Esophagus (tissue), 2 donors: ENCODE results near the gene SLC35D2. TPM values are rescaled to one million over a fixed set of nuclear protein-coding genes. Genes with fewer than 3 reads are reported as not detected.

Experiments
- H3K27ac ChIP-seq, 2 donors: one replicate each; pipeline ENCODE4 v1.5.1; 2013; ENCODE audit warnings: low read depth in 2 of 2, mild to moderate bottlenecking in 2 of 2, inconsistent platforms in 1 of 2, low read length in 1 of 2, moderate library complexity in 1 of 2
- H3K27me3 ChIP-seq, 2 donors: one replicate each; pipeline ENCODE4 v1.6.1; 2013; ENCODE audit warnings: low read length in 2 of 2, control low read depth in 1 of 2, mild to moderate bottlenecking in 1 of 2; ENCODE audit not compliant: insufficient read depth in 2 of 2, control insufficient read depth in 1 of 2
- H3K36me3 ChIP-seq, 2 donors: one replicate each; pipeline ENCODE4 v1.6.1; 2013; ENCODE audit warnings: low read length in 1 of 2; ENCODE audit not compliant: control insufficient read depth in 2 of 2, insufficient read depth in 2 of 2
- H3K4me1 ChIP-seq, 2 donors: one replicate each; pipeline ENCODE4 v1.6.1; 2013; ENCODE audit warnings: low read length in 1 of 2; ENCODE audit not compliant: control insufficient read depth in 2 of 2, insufficient read depth in 2 of 2
- H3K4me3 ChIP-seq, 2 donors: one replicate each; pipeline ENCODE4 v1.5.1; 2013; ENCODE audit warnings: low read length in 2 of 2, mild to moderate bottlenecking in 2 of 2, low read depth in 1 of 2, moderate library complexity in 1 of 2
- H3K9me3 ChIP-seq, 2 donors: one replicate each; pipeline ENCODE4 v1.6.1; 2013; ENCODE audit warnings: mild to moderate bottlenecking in 2 of 2, low read depth in 1 of 2, low read length in 1 of 2, moderate library complexity in 1 of 2; ENCODE audit not compliant: control insufficient read depth in 2 of 2, insufficient read depth in 1 of 2
- WGBS, 2 donors: extraction: QIAGEN DNeasy Blood & Tissue Kit; methylation state at CpG; one replicate each; pipeline ENCODE4 v1.1.7; 2013; 5-methylcytosine and 5-hydroxymethylcytosine counted together
- polyA plus RNA-seq, 2 donors: library from polyadenylated mRNA; stranded (reverse); fragments of 200-250 nt; gene quantifications; one replicate each; pipeline ENCODE4 v1.2.3, GENCODE V29; 2013
- donor health status: healthy with polysubstance abuse.
- donor health status: Bipolar disorder and iron deficiency.

The SLC35D2 gene
- polyA plus RNA-seq = 10 to 100 TPM in 1 of 2 donors, 1 to 10 TPM in 1; 8.1 to 10.3 TPM

DNA sequence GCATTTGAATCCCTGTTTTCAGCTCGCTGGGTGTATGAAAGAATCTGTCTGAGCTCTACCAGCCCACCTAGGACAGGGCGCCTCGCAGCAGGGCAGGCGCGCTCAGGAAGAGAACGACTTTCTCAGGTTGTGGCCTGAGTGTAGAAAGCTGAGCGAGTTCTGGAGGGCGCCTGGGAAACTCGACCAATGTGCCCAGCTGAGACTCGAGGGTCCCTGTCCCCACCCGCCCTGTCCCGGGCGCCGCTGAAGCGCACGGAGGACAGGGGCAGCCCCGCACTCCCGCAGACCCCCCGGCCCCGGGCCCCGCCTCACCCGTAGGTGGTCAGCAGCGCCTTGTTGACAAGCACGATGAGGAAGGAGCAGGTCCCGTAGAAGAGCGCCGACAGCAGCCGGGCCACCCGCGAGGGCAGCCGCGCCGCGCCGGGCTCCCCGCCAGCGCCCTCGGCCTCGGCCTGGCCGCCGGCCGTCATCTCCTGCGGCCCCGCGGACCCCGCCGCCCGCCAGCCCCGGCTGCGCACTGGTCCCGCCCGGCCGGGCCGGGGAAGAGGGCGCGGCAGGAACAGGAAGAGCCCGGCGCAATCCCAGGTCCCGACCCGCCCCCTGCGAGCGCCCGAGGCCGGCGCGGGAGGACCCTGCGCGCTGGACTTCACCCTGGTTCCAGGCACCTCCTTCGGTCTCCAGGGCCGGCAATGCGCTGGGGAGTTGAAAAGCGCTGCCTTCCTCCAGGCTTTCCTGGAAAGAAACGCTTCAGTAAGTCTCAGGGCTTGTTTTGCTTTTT lies at the start of gene SLC35D2:
TSS of gene SLC35D2 (minus strand) at position 547 of the 778 bp plus-strand sequence. CDS start at position 470, 77 bp downstream.
- H3K4me1 ChIP-seq = peaks cover 2 to 5% of the 10 kb centered on the region in 2 donors
- H3K4me3 ChIP-seq = peak within 1 kb of the TSS; percentile 67 to 95
- no peaks in the 10 kb centered on the region for H3K27me3 ChIP-seq
- H3K9me3 ChIP-seq = no peaks in the 10 kb centered on the region
- H3K27ac ChIP-seq = peak within 1 kb of the TSS; percentile 87 to 90
- 1 to 2% methylated on average over 46 to 73 of the region's 73 CpGs for WGBS, 2 donors
- peaks cover 0 to 3% of the 10 kb centered on the region in 2 donors for H3K36me3 ChIP-seq

DNA sequence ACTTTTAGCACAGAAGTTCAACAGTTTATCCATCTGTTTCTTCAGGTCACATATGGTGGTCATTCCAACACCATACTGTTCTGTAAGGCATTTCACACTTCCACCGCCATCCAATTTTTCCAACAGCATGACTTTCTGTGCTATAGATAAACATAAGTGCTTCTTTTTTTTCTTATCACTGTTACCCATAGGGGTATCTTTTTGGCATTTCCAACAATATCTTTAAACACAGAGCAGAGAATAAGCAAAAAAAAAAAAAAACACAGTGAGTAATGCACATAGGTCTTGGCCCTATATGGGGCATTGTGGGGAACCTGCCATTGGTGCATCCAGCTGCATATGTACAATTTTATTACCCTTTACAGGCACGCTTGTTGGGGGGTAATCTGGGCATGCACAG lies 46.9 kb upstream of the SLC35D2 start:
- H3K36me3 ChIP-seq = no peaks in the 10 kb centered on the region
- no peaks in the 10 kb centered on the region for H3K4me1 ChIP-seq
- 91 to 94% methylated on average over 2 of the region's 2 CpGs for WGBS, 2 donors
- H3K27me3 ChIP-seq = no peaks in the 10 kb centered on the region
- no peak overlapping the region for H3K27ac ChIP-seq
- H3K4me3 ChIP-seq = no peak overlapping the region
- no peaks in the 10 kb centered on the region for H3K9me3 ChIP-seq

DNA sequence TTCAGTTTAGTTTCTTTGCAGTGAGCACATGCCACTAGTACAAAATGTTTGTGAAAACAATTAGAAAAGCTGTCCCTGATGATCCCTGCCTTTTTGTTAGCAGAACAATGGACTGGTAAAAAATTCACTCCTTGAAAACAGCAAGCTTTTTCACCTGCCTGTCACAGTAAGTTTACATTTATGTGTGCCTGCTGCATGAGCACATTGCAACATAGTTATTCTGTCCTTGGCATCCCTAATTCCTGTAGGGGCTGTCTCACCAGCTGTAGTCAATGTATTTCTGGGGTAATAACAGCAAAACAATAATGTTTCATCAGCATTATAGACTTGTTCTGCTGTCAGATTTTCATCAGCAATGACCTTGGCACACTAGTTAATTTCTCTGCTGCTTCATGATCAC lies 46.2 kb upstream of the SLC35D2 start:
- no peaks in the 10 kb centered on the region for H3K9me3 ChIP-seq
- H3K4me3 ChIP-seq = no peak overlapping the region
- no peak overlapping the region for H3K27ac ChIP-seq
- no peaks in the 10 kb centered on the region for H3K27me3 ChIP-seq
- H3K36me3 ChIP-seq = no peaks in the 10 kb centered on the region
- no peaks in the 10 kb centered on the region for H3K4me1 ChIP-seq

DNA sequence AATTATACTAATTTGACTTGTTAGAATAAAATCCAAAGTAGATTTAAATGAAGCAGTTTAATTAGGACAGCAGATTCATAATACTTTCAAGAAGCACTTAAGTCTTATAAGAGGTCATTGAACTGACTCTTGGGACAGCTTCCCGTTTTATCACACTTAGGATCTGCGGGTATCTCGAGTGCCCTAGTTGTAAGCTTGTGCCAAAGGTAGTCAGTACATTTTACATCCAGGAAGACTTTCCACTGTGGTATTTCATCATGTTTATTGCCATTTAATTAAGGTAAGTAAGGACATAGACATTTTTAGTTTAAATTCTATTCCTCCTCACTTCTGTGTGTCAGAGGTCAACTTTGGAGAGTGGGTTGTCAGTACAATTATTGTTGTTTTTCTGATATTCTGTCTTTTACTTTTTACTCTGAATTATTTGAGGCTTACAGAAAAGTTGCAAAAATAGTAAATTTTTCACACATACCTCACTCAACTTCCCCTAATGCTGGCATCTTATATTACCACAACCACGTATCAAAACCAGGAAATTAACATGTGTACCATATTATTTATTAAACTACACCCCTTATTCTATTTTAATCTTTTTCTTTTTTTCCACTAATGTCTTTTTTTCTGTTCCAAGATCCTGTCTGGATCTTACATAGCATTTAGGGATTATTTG lies 42.1 kb upstream of the SLC35D2 start:
- H3K9me3 ChIP-seq = no peaks in the 10 kb centered on the region
- 71 to 79% methylated on average over 4 of the region's 4 CpGs for WGBS, 2 donors
- no peaks in the 10 kb centered on the region for H3K4me1 ChIP-seq
- no peak overlapping the region for H3K4me3 ChIP-seq
- no peaks in the 10 kb centered on the region for H3K27me3 ChIP-seq
- no peak overlapping the region for H3K27ac ChIP-seq
- H3K36me3 ChIP-seq = no peaks in the 10 kb centered on the region

DNA sequence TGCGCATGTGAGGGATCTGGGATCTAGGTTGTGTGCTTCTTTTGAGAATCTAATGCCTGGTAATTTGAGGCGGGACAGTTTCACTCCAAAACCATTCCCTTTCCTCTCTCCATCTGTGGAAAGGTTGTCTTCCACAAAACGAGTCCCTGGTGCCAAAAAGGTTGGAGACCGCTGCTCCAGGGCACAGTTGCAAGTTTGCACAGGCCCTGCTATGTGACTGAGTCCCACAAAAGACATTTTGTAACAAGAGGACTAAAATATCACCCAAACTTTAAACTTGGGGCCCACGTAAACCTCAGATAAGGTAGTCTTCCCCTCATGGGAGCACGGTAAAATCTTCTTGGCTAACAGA lies 40.5 kb upstream of the SLC35D2 start:
- WGBS, 2 donors = 47 to 71% methylated on average over 6 of the region's 6 CpGs
- no peak overlapping the region for H3K27ac ChIP-seq
- H3K27me3 ChIP-seq = no peaks in the 10 kb centered on the region
- no peaks in the 10 kb centered on the region for H3K4me1 ChIP-seq
- H3K36me3 ChIP-seq = no peaks in the 10 kb centered on the region
- H3K4me3 ChIP-seq = no peak overlapping the region
- no peaks in the 10 kb centered on the region for H3K9me3 ChIP-seq

DNA sequence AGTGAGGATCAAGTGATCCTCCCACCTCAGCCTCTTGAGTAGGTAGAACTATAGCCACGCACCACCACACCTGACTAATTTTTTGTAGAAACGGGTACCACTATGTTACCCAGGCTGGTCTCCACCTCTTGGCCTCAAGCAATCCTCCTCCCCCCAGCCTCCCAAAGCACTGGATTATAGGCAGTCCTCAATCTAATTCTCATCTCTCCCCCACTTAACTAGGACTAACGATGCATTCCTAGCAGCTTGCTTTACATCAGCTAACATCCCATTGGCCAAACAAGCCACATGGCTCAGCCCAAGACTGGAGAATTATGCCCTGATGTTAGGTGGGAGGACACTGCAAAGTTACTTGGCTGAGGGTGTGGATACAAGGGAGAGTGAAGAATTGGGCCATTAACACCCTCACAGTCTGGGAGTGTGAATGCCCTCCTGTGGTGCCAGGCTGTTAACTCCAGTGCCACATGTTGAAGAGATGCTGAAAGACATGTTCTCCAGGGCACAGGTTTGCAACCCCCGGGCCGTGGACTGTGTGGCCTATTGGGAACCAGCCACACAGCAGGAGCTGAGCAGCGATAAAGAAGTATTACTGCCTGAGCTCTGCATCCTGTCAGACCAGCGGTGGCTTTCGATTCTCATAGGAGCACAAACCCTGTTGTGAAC lies 39.9 kb upstream of the SLC35D2 start:
- Histone ChIP-seq H3K4me3 (no peak overlapping the region), H3K4me1 (no peaks in the 10 kb centered on the region), H3K27me3 (no peaks in the 10 kb centered on the region), H3K27ac (no peak overlapping the region), H3K9me3 (no peaks in the 10 kb centered on the region), H3K36me3 (no peaks in the 10 kb centered on the region)
- WGBS, 2 donors = 62 to 70% methylated on average over 8 of the region's 8 CpGs

DNA sequence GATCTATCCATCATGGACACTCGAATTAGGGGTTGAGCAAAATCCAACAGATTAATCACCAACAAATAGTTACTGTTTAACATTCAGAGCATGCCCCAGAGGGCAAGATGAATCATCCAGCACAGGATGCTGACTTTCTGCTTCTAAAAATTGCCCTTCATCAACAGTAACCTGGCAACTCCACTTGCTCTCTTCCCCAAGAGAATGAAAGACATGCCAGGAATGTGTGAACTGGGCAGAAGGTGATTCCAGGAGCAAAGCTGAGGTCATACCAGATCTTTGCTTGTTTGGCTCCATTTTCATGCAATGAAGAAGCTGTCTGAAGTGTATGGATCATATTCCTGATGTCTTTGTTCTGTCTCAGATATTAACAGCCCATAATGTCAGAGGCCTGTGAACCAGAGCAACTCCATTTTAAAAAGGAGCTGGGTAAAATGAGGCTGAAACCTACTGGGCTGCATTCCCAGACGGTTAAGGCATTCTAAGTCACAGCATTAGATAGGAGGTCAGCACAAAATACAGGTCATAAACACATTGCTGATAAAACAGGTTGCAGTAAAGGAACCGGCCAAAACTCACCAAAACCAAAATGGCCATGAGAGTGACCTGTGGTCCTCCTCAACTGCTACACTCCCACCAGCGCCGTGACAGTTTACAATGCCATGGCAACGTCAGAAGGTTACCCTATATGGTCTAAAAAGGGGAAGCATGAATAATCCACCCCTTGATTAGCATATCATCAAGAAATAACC lies 37.1 kb upstream of the SLC35D2 start:
- Histone ChIP-seq H3K36me3 (no peaks in the 10 kb centered on the region), H3K4me1 (no peaks in the 10 kb centered on the region), H3K4me3 (no peak overlapping the region), H3K27ac (peak overlapping the region; percentile 38 to 70), H3K27me3 (no peaks in the 10 kb centered on the region), H3K9me3 (no peaks in the 10 kb centered on the region)
- WGBS, 2 donors = 38 to 43% methylated on average over 6 of the region's 6 CpGs

DNA sequence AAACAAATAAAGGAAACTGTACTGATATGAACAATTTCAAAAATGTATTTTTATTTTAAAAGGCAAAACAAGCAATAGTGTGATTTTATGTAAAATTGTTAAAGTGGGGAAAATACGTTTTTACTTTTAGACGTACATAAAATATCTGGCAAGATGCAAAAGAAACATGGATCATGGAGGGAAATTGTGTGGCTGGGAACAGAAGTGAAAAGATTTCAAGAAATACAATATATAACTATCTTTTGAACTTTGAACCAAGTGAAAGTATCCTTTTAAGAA lies 36.1 kb upstream of the SLC35D2 start:
- no peak overlapping the region for H3K4me3 ChIP-seq
- no peaks in the 10 kb centered on the region for H3K4me1 ChIP-seq
- H3K9me3 ChIP-seq = no peaks in the 10 kb centered on the region
- no peaks in the 10 kb centered on the region for H3K36me3 ChIP-seq
- no peaks in the 10 kb centered on the region for H3K27me3 ChIP-seq
- WGBS, 2 donors = 22 to 28% methylated on average over 2 of the region's 2 CpGs
- no peak overlapping the region for H3K27ac ChIP-seq

DNA sequence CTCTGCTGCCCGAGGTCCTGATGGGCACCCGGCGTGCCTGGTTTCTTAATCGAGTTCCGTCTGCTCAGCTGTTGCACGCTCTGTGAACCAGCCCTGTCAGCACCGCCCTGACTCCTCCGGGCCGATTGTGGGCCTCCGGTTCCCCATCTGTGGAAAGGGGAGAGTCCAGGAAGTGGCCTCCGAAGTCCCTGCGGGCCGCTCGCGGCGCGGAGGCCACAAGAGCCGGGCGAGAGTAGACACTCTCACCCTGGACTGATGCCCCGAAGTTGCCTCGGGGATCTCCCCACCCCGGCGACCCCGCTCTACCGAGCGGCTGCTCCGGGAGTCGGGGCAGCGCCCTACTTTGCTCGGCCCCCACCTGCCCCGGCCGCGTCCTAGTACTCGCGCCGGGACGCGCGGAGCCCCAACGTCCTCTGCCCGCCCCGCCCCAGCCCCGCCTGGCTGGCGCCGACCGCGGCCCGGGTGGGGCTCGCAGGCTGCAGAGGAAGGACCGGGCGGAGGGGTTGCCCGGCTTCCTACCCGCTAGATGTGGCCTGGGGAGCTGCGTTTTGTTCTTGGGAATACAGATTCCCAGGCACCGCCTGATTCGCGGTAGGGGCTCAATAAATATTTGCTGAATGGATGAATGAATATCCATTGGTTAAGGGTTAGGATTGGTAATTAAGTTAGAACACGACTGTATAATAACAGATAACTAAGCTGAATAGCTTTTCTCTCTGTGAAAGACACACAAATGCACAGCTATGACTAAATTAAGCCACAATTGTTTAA lies 35.6 kb upstream of the SLC35D2 start:
- Histone ChIP-seq H3K9me3 (no peaks in the 10 kb centered on the region), H3K27me3 (no peaks in the 10 kb centered on the region), H3K4me1 (no peaks in the 10 kb centered on the region), H3K27ac (peak overlapping the region; percentile 95 to 99), H3K36me3 (no peaks in the 10 kb centered on the region), H3K4me3 (peak overlapping the region; percentile 66 to 74)
- 0% methylated on average over 56 to 58 of the region's 58 CpGs for WGBS, 2 donors
